HCT116 (cell line): ENCODE data around the gene COPS3. TPM values are rescaled to one million over a fixed set of nuclear protein-coding genes. Genes with fewer than 3 reads are reported as not detected.

Experiments used
- ATAC-seq: fragments of 200-7000 bp; cut with Tn5 transposase; 2 replicates; pipeline ENCODE4 v1.9.1; 2020; ENCODE audit warnings: mild to moderate bottlenecking, moderate library complexity
- BruUV-seq: library from RNA; stranded (reverse); fragments of 400-500 nt; replicated peaks from 2 replicates; lab custom pipeline; 2021; lab: Mats Ljungman, UMichigan
- CTCF ChIA-PET: fragments of 300-600 bp; sonication (Branson Sonifier 250); formaldehyde crosslinking; loops from one replicate; lab custom pipeline; 2021; ENCODE audit warnings: antibody characterized with exemption; lab: Charles Lee
- POLR2A ChIA-PET: fragments of 300-600, 350-600 bp; sonication (Branson Sonifier 250); formaldehyde crosslinking; loops from one replicate; lab custom pipeline; 2021; ENCODE audit warnings: antibody characterized with exemption; lab: Charles Lee
- RAD21 ChIA-PET, 2 experiments: fragments of 300-600 bp; sonication (Branson Sonifier 250); formaldehyde crosslinking; loops; one replicate each; lab custom pipeline; 2023; ENCODE audit warnings: low total read pairs in 2 of 2; ENCODE audit not compliant: uncharacterized antibody in 2 of 2, unreplicated experiment in 2 of 2, low non-redundant PET in 1 of 2; lab: Charles Lee
- DNase-seq: peaks from one replicate; pipeline ENCODE4 v3.0.0-alpha.2; 2010; ENCODE audit warnings: low read depth, low spot score
- H2AFZ ChIP-seq: fragments of 200-600 bp; shearing (Covaris generic), sonication (generic); 2 replicates; pipeline ENCODE4 v1.6.1; 2017; ENCODE audit warnings: low read depth, mixed run types, mixed read lengths, antibody characterized with exemption, low read length; ENCODE audit not compliant: poor library complexity, severe bottlenecking
- H3K27ac ChIP-seq: 2 replicates; pipeline ENCODE4 v1.5.1; 2012; ENCODE audit warnings: low read depth, low read length
- H3K27me3 ChIP-seq: fragments of 200-600 bp; sonication (generic); 2 replicates; pipeline ENCODE4 v1.6.1; 2016; ENCODE audit warnings: mixed run types, low read length, mixed read lengths; ENCODE audit not compliant: insufficient read depth
- H3K36me3 ChIP-seq, 2 experiments: fragments of 200-500 bp in 1 of 2; fragments of 200-600 bp in 1 of 2; sonication (Bioruptor generic) in 1 of 2; sonication (generic) in 1 of 2; 2 replicates each; pipeline versions ENCODE4 v1.5.1 to v1.6.1; 2014 to 2016; ENCODE audit warnings: low read length in 2 of 2, inconsistent platforms in 1 of 2, mixed read lengths in 1 of 2, mixed run types in 1 of 2; ENCODE audit not compliant: insufficient read depth in 2 of 2, control insufficient read depth in 1 of 2
- H3K4me1 ChIP-seq, 2 experiments: fragments of 200-600 bp in 1 of 2; sonication (generic) in 1 of 2; 2 replicates each; pipeline versions ENCODE4 v1.5.1 to v1.6.1; 2012 to 2017; ENCODE audit warnings: low read length in 2 of 2, inconsistent platforms in 1 of 2, mild to moderate bottlenecking in 1 of 2, mixed read lengths in 1 of 2, mixed run types in 1 of 2, moderate library complexity in 1 of 2; ENCODE audit not compliant: insufficient read depth in 2 of 2, control insufficient read depth in 1 of 2
- H3K4me2 ChIP-seq: fragments of 200-600 bp; sonication (generic); 2 replicates; pipeline ENCODE4 v1.6.1; 2017; ENCODE audit warnings: mixed run types, low read length, mixed read lengths
- H3K4me3 ChIP-seq, 2 experiments: fragments of 200-600 bp in 1 of 2; sonication (generic) in 1 of 2; replicated peaks in 1 of 2; 2 replicates each; pipeline ENCODE4 v1.5.1; 2011 to 2016; ENCODE audit warnings: low read length in 2 of 2, control low read depth in 1 of 2, low read depth in 1 of 2, mild to moderate bottlenecking in 1 of 2, mixed read lengths in 1 of 2, mixed run types in 1 of 2
- H3K79me2 ChIP-seq: fragments of 200-600 bp; sonication (generic); 2 replicates; pipeline ENCODE4 v1.6.1; 2017; ENCODE audit warnings: mild to moderate bottlenecking, mixed run types, low read length, moderate library complexity, mixed read lengths; ENCODE audit not compliant: insufficient read depth
- H3K9ac ChIP-seq: fragments of 200-600 bp; sonication (generic); 2 replicates; pipeline ENCODE4 v1.6.1; 2016; ENCODE audit warnings: low read length, mixed read lengths
- H3K9me2 ChIP-seq: fragments of 200-600 bp; sonication (generic), shearing (Covaris generic); 2 replicates; pipeline ENCODE4 v1.6.1; 2017; ENCODE audit warnings: mixed run types, mild to moderate bottlenecking, moderate library complexity; ENCODE audit not compliant: insufficient read depth
- H3K9me3 ChIP-seq, 2 experiments: fragments of 200-500 bp in 1 of 2; fragments of 200-600 bp in 1 of 2; sonication (Bioruptor generic) in 1 of 2; sonication (generic) in 1 of 2; 2 replicates each; pipeline ENCODE4 v1.6.1; 2014 to 2017; ENCODE audit warnings: low read length in 2 of 2, mixed read lengths in 2 of 2, inconsistent platforms in 1 of 2, low read depth in 1 of 2, mild to moderate bottlenecking in 1 of 2, mixed run types in 1 of 2, moderate library complexity in 1 of 2; ENCODE audit not compliant: control insufficient read depth in 1 of 2, insufficient read depth in 1 of 2
- H4K20me1 ChIP-seq: fragments of 200-600 bp; sonication (generic), shearing (Covaris generic); 2 replicates; pipeline ENCODE4 v1.6.1; 2017; ENCODE audit warnings: mixed run types, mild to moderate bottlenecking, moderate library complexity; ENCODE audit not compliant: insufficient read depth
- ATF3 ChIP-seq: IDR thresholded peaks from 2 replicates; pipeline ENCODE4 v1.6.1; 2012
- CBX3 ChIP-seq: IDR thresholded peaks from 2 replicates; pipeline ENCODE4 v1.6.1; 2012; ENCODE audit warnings: low read depth
- CEBPB ChIP-seq: IDR thresholded peaks from 2 replicates; pipeline ENCODE4 v1.6.1; 2012; ENCODE audit warnings: low read depth
- CTCF ChIP-seq, 3 experiments: fragments of 200-600 bp in 1 of 3; sonication (generic) in 1 of 3; IDR thresholded peaks in 2 of 3; conservative IDR thresholded peaks in 1 of 3; 2 replicates each; pipeline ENCODE4 v1.5.1; 2012 to 2017; ENCODE audit warnings: low read depth in 2 of 3, low read length in 2 of 3, antibody characterized with exemption in 1 of 3, borderline replicate concordance in 1 of 3, control low read depth in 1 of 3, mild to moderate bottlenecking in 1 of 3, mixed read lengths in 1 of 3, mixed run types in 1 of 3, moderate library complexity in 1 of 3; ENCODE audit not compliant: insufficient read depth in 1 of 3
- EGR1 ChIP-seq: IDR thresholded peaks from 2 replicates; pipeline ENCODE4 v1.6.1; 2012; ENCODE audit warnings: low read depth
- ELF1 ChIP-seq: IDR thresholded peaks from 2 replicates; pipeline ENCODE4 v1.6.1; 2012; ENCODE audit warnings: low read depth, borderline replicate concordance
- EZH2 ChIP-seq: fragments of 200-600 bp; sonication (generic); IDR thresholded peaks from 2 replicates; pipeline ENCODE4 v1.6.1; 2017; ENCODE audit warnings: antibody characterized with exemption, mixed run types
- EZH2phosphoT487 ChIP-seq: fragments of 200-600 bp; IDR thresholded peaks from 2 replicates; pipeline ENCODE4 v1.6.1; 2018; ENCODE audit warnings: antibody characterized with exemption, borderline replicate concordance
- JUND ChIP-seq: IDR thresholded peaks from 2 replicates; pipeline ENCODE4 v1.6.1; 2012
- POLR2A ChIP-seq: IDR thresholded peaks from 2 replicates; pipeline ENCODE4 v1.7.0; 2011; ENCODE audit warnings: borderline replicate concordance; ENCODE audit not compliant: insufficient read depth, insufficient read length; ENCODE audit errors: extremely low read depth
- POLR2AphosphoS5 ChIP-seq: IDR thresholded peaks from 2 replicates; pipeline ENCODE4 v1.6.1; 2011; ENCODE audit warnings: mild to moderate bottlenecking, low read depth, low read length, moderate library complexity
- RAD21 ChIP-seq: IDR thresholded peaks from 2 replicates; pipeline ENCODE4 v1.6.1; 2012; ENCODE audit warnings: low read depth, mild to moderate bottlenecking
- REST ChIP-seq: IDR thresholded peaks from 2 replicates; pipeline ENCODE4 v1.6.1; 2012; ENCODE audit warnings: low read depth
- SIN3A ChIP-seq: IDR thresholded peaks from 2 replicates; pipeline ENCODE4 v1.6.1; 2012; ENCODE audit warnings: low read depth
- SP1 ChIP-seq: IDR thresholded peaks from 2 replicates; pipeline ENCODE4 v1.6.1; 2012; ENCODE audit warnings: low read depth
- SRF ChIP-seq: IDR thresholded peaks from 2 replicates; pipeline ENCODE4 v1.6.1; 2012; ENCODE audit warnings: low read depth
- YY1 ChIP-seq: IDR thresholded peaks from 2 replicates; pipeline ENCODE4 v1.6.1; 2011; ENCODE audit warnings: low read length, low read depth, moderate library complexity, mild to moderate bottlenecking; ENCODE audit not compliant: insufficient replicate concordance; ENCODE audit errors: extremely low read depth
- ZFX ChIP-seq: fragments of 450-650 bp; IDR thresholded peaks from 2 replicates; pipeline ENCODE4 v1.6.1; 2017
- ZNF274 ChIP-seq: fragments of 200-500 bp; sonication (Bioruptor generic); IDR thresholded peaks from 2 replicates; pipeline ENCODE4 v1.6.1; 2014; ENCODE audit warnings: mild to moderate bottlenecking, low read depth, low read length, inconsistent platforms
- intact Hi-C: fragments of 100-400 bp; cut with micrococcal nuclease; formaldehyde crosslinking; loops from 2 replicates; pipeline ENCODE4 v1.10.0; 2022
- total RNA-seq: library from RNA; stranded (reverse); gene quantifications from one replicate; pipeline ENCODE4 v1.2.1, GENCODE V29; 2021; ENCODE audit not compliant: unreplicated experiment

The COPS3 gene
- total RNA-seq, 1 experiment from 2014 or later: 99.0 TPM

- Histone ChIP-seq H3K4me1 (no peaks in the 10 kb centered on the region), H3K9me3 (no peaks in the 10 kb centered on the region), H3K9ac (no peak overlapping the region), H3K4me3 (no peak overlapping the region), H3K27ac (no peak overlapping the region), H3K4me2 (no peak overlapping the region), H3K36me3 (no peaks in the 10 kb centered on the region), H3K9me2 (no peaks in the 10 kb centered on the region), H4K20me1 (no peaks in the 10 kb centered on the region), H2AFZ (no peak overlapping the region), H3K79me2 (no peaks in the 10 kb centered on the region), H3K27me3 (no peaks in the 10 kb centered on the region)
- ATAC-seq: no peak
- ChIA-PET RAD21 (no interaction called here), CTCF (no interaction called here), POLR2A (no interaction called here)
- no peak for DNase-seq
- no TSS peak for BruUV-seq
- intact Hi-C loops: no loop called here
- TF ChIP-seq ZNF274: no peak
- TF ChIP-seq POLR2A: no peak
- no peak for TF ChIP-seq YY1
- no peak for TF ChIP-seq RAD21
- no peak for TF ChIP-seq ELF1
- no peak for TF ChIP-seq SRF
- no peak for TF ChIP-seq CEBPB
- TF ChIP-seq ATF3: no peak
Observed at GRCh38 chr17:17297217-17297616, 16.2 kb upstream of the COPS3 start.

GRCh38 chr17:17295141-17295540 is 14.1 kb upstream of the COPS3 start:
- Histone ChIP-seq H3K4me2 (no peak overlapping the region), H2AFZ (no peak overlapping the region), H3K9me2 (no peaks in the 10 kb centered on the region), H3K4me3 (no peak overlapping the region), H3K9ac (no peak overlapping the region), H3K4me1 (no peaks in the 10 kb centered on the region), H3K9me3 (no peaks in the 10 kb centered on the region), H3K27ac (no peak overlapping the region), H3K79me2 (no peaks in the 10 kb centered on the region), H4K20me1 (no peaks in the 10 kb centered on the region), H3K27me3 (no peaks in the 10 kb centered on the region), H3K36me3 (no peaks in the 10 kb centered on the region)
- POLR2A ChIA-PET: no interaction called here
- intact Hi-C loops: no loop called here
- ATAC-seq: no peak
- no peak for DNase-seq
- RAD21 ChIA-PET: no interaction called here
- CTCF ChIA-PET: no interaction called here
- no TSS peak for BruUV-seq
- TF ChIP-seq POLR2AphosphoS5 (no peak), EGR1 (no peak), EZH2 (no peak), CTCF (IDR thresholded peaks at IDR 0.05 in 2 of 3, conservative IDR thresholded peaks at IDR 0.05 in 1 of 3; ENCODE audit: borderline replicate concordance in 1 of 3, insufficient read depth in 1 of 3, low read depth in 2 of 3, low read length in 2 of 3) (no peak), CBX3 (no peak), EZH2phosphoT487 (no peak), REST (no peak), JUND (no peak), SIN3A (no peak), POLR2A (no peak), SP1 (no peak), ZFX (no peak), CEBPB (no peak)
